Measurements from ENCODE around the gene NEUROG3.
"Not testable (repeated sequence)": the region's sequence is repeated elsewhere in the genome, so short reads cannot be mapped to it uniquely, and the experiment has no call there.

The NEUROG3 gene

GRCh38 chr10:69571618-69572158, 1.5 kb downstream of the NEUROG3 start:
- DNase-seq (ENCODE audit: low read depth in 3 of 3) = no peak

- no peak for DNase-seq (ENCODE audit: low read depth in 3 of 3)
Observed at GRCh38 chr10:69570050-69570816, 3.0 kb downstream of the NEUROG3 start.

GRCh38 chr10:69569396-69569934, 3.8 kb downstream of the NEUROG3 start:
- no peak for DNase-seq (ENCODE audit: low read depth in 3 of 3)

GRCh38 chr10:69568472-69569395, 4.5 kb downstream of the NEUROG3 start:
- no peak for DNase-seq (ENCODE audit: low read depth in 3 of 3)

- DNase-seq (ENCODE audit: low read depth in 3 of 3) = no peak
Observed at GRCh38 chr10:69567920-69568319, 5.3 kb downstream of the NEUROG3 start.

- DNase-seq (ENCODE audit: low read depth in 3 of 3) = no peak
Observed at GRCh38 chr10:69562731-69563254, 10.4 kb downstream of the NEUROG3 start.

GRCh38 chr10:69559525-69559924, 13.7 kb downstream of the NEUROG3 start:
- no peak for DNase-seq (ENCODE audit: low read depth in 3 of 3)

- DNase-seq (ENCODE audit: low read depth in 3 of 3) = no peak
Observed at GRCh38 chr10:69558559-69558958, 14.7 kb downstream of the NEUROG3 start.

GRCh38 chr10:69554611-69555010, 18.6 kb downstream of the NEUROG3 start:
- no peak for DNase-seq (ENCODE audit: low read depth in 3 of 3)

- no peak for DNase-seq (ENCODE audit: low read depth in 3 of 3)
Observed at GRCh38 chr10:69553328-69553727, 19.9 kb downstream of the NEUROG3 start.

GRCh38 chr10:69552268-69552667, 21.0 kb downstream of the NEUROG3 start:
- no peak for DNase-seq (ENCODE audit: low read depth in 3 of 3)

GRCh38 chr10:69549959-69550358, 23.3 kb downstream of the NEUROG3 start:
- DNase-seq (ENCODE audit: low read depth in 3 of 3) = no peak

GRCh38 chr10:69541463-69541862, 31.8 kb downstream of the NEUROG3 start:
- DNase-seq (ENCODE audit: low read depth in 3 of 3) = no peak

- no peak for DNase-seq (ENCODE audit: low read depth in 3 of 3)
Observed at GRCh38 chr10:69538461-69538860, 34.8 kb downstream of the NEUROG3 start.

- DNase-seq (ENCODE audit: low read depth in 3 of 3) = no peak
Observed at GRCh38 chr10:69537449-69537848, 35.8 kb downstream of the NEUROG3 start.

GRCh38 chr10:69536521-69536920, 36.7 kb downstream of the NEUROG3 start:
- DNase-seq (ENCODE audit: low read depth in 3 of 3) = not testable (repeated sequence)

GRCh38 chr10:69533658-69534057, 39.6 kb downstream of the NEUROG3 start:
- no peak for DNase-seq (ENCODE audit: low read depth in 3 of 3)

GRCh38 chr10:69527961-69528360, 45.3 kb downstream of the NEUROG3 start:
- DNase-seq (ENCODE audit: low read depth in 3 of 3) = no peak

Measured in stimulated activated CD4-positive, alpha-beta T cell treated with anti-CD3 and anti-CD28 coated beads, TNF-alpha, amount 100 ng/mL, for 24 hours (primary cell).